ENCODE results near the gene SND1.
"Not testable (repeated sequence)": the region's sequence is repeated elsewhere in the genome, so short reads cannot be mapped to it uniquely, and the experiment has no call there.

DNA sequence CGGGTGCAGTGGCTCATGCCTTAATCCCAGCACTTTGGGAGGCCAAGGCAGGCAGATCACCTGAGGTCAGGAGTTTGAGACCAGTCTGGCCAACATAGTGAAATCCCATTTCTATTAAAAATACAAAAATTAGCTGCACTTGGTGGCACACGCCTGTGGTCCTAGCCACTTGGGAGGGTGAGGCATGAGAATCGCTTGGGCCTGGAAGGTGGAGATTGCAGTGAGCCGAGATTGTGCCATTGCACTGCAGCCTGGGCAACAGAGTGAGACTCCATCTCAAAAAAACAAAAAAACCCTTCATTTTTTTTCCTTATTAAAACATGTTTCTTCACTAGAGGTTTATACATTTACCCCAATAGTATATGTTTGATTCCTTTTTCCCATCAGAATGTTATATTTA is 22.9 kb downstream of the SND1 start:
- TF ChIP-seq ZNF660 (tag by site-specific recombination; IDR thresholded peaks at IDR 0.05); ZBTB21 (tag by site-specific recombination; IDR thresholded peaks at IDR 0.05); EGR2 (tag by site-specific recombination; IDR thresholded peaks at IDR 0.05; ENCODE audit: low read depth); BCL11A (tag by site-specific recombination; IDR thresholded peaks at IDR 0.05; ENCODE audit: low read depth); ZNF140 (tag by site-specific recombination; IDR thresholded peaks at IDR 0.05); ZNF544 (tag by site-specific recombination; IDR thresholded peaks at IDR 0.05); ZNF707 (tag by site-specific recombination; IDR thresholded peaks at IDR 0.05); YY1 (tag by site-specific recombination; IDR thresholded peaks at IDR 0.05); GLIS1 (tag by site-specific recombination; IDR thresholded peaks at IDR 0.05): not testable (repeated sequence)
- TF ChIP-seq, protein P1, sequence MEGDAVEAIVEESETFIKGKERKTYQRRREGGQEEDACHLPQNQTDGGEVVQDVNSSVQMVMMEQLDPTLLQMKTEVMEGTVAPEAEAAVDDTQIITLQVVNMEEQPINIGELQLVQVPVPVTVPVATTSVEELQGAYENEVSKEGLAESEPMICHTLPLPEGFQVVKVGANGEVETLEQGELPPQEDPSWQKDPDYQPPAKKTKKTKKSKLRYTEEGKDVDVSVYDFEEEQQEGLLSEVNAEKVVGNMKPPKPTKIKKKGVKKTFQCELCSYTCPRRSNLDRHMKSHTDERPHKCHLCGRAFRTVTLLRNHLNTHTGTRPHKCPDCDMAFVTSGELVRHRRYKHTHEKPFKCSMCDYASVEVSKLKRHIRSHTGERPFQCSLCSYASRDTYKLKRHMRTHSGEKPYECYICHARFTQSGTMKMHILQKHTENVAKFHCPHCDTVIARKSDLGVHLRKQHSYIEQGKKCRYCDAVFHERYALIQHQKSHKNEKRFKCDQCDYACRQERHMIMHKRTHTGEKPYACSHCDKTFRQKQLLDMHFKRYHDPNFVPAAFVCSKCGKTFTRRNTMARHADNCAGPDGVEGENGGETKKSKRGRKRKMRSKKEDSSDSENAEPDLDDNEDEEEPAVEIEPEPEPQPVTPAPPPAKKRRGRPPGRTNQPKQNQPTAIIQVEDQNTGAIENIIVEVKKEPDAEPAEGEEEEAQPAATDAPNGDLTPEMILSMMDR (tag by site-specific recombination; IDR thresholded peaks at IDR 0.05): not testable (repeated sequence)
- TF ChIP-seq ZNF121 (tag by site-specific recombination; IDR thresholded peaks at IDR 0.05): peak; percentile 74
- TF ChIP-seq, protein P2, sequence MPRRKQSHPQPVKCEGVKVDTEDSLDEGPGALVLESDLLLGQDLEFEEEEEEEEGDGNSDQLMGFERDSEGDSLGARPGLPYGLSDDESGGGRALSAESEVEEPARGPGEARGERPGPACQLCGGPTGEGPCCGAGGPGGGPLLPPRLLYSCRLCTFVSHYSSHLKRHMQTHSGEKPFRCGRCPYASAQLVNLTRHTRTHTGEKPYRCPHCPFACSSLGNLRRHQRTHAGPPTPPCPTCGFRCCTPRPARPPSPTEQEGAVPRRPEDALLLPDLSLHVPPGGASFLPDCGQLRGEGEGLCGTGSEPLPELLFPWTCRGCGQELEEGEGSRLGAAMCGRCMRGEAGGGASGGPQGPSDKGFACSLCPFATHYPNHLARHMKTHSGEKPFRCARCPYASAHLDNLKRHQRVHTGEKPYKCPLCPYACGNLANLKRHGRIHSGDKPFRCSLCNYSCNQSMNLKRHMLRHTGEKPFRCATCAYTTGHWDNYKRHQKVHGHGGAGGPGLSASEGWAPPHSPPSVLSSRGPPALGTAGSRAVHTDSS (tag by site-specific recombination; IDR thresholded peaks at IDR 0.05): not testable (repeated sequence)
- TF ChIP-seq, protein P3, sequence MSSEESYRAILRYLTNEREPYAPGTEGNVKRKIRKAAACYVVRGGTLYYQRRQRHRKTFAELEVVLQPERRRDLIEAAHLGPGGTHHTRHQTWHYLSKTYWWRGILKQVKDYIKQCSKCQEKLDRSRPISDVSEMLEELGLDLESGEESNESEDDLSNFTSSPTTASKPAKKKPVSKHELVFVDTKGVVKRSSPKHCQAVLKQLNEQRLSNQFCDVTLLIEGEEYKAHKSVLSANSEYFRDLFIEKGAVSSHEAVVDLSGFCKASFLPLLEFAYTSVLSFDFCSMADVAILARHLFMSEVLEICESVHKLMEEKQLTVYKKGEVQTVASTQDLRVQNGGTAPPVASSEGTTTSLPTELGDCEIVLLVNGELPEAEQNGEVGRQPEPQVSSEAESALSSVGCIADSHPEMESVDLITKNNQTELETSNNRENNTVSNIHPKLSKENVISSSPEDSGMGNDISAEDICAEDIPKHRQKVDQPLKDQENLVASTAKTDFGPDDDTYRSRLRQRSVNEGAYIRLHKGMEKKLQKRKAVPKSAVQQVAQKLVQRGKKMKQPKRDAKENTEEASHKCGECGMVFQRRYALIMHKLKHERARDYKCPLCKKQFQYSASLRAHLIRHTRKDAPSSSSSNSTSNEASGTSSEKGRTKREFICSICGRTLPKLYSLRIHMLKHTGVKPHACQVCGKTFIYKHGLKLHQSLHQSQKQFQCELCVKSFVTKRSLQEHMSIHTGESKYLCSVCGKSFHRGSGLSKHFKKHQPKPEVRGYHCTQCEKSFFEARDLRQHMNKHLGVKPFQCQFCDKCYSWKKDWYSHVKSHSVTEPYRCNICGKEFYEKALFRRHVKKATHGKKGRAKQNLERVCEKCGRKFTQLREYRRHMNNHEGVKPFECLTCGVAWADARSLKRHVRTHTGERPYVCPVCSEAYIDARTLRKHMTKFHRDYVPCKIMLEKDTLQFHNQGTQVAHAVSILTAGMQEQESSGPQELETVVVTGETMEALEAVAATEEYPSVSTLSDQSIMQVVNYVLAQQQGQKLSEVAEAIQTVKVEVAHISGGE (tag by site-specific recombination; conservative IDR thresholded peaks at IDR 0.05; ENCODE audit: low read depth): not testable (repeated sequence)
- TF ChIP-seq, protein P4, sequence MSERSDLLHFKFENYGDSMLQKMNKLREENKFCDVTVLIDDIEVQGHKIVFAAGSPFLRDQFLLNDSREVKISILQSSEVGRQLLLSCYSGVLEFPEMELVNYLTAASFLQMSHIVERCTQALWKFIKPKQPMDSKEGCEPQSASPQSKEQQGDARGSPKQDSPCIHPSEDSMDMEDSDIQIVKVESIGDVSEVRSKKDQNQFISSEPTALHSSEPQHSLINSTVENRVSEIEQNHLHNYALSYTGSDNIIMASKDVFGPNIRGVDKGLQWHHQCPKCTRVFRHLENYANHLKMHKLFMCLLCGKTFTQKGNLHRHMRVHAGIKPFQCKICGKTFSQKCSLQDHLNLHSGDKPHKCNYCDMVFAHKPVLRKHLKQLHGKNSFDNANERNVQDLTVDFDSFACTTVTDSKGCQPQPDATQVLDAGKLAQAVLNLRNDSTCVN (tag by site-specific recombination; optimal IDR thresholded peaks at IDR 0.05): not testable (repeated sequence)
